Measurements from ENCODE around the gene SLC25A21.

The SLC25A21 gene

DNA sequence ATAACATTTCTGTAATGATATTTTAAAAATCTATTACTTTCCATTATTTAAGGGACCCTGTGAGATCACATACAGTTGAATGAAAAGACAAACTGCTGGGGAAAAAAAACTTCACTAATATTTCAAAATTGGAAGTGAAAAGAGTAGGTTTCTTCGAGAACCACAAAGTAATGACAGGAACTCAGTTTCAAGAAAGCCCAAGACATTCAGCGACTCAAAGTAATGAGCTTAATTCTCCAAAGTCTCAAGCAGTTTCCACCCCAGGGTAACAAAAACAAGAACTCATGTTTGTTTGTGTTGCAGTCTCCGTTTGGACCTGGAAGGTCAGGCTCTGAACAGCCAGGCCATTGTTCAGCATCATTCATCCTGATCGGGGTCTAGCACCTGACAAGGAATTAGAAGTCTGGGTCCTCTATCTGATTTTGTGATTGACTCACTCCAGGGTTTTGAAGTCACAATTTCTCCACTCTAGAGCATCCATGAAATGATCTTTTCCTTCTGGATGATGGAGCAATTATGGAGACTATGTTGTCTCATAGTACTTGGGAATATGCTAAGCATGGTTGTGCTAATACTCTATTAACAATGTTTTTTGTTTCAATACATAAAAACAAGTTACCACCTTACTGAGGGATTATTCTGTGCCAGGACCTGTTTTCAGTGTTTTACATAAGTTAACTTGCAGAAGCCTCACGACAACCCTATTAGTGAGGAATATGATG, 126.9 kb downstream of the SLC25A21 start:
- no peak for DNase-seq (ENCODE audit: low read depth)

DNA sequence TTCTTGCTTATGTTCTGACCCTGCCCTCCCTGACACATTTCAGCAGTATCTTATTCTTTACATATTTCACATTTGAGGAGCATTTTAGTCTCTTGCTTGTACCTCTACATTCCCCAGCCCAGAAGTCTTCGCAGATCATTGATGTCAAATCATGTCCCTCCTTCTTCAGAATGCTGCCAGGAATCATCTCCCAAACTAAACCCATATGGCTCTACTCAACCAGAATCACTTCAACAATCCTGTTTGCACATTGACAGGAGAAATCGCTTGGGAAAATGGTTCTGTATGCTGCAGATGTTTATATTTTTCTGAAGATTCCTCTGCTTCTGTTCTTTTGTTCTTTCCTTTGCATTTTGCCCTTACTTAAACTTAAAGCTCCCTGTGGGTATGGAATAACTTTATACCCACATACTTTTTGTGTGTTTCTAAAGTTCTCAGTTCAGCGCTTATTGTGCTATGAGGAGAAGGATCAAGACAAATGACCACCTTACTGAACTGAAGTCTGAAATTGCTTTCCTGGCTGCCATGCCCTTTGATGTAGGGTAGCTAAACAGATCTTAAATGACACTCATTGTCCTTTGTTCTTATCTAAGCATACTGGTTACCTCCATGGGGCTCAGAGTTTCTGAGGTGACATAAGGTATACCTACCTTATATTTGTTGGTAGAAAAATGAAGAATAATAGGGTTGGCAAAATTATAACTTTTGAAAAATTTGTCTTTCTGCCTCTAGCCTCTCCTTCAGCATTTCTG, 134.6 kb downstream of the SLC25A21 start:
- DNase-seq (ENCODE audit: low read depth): no peak

DNA sequence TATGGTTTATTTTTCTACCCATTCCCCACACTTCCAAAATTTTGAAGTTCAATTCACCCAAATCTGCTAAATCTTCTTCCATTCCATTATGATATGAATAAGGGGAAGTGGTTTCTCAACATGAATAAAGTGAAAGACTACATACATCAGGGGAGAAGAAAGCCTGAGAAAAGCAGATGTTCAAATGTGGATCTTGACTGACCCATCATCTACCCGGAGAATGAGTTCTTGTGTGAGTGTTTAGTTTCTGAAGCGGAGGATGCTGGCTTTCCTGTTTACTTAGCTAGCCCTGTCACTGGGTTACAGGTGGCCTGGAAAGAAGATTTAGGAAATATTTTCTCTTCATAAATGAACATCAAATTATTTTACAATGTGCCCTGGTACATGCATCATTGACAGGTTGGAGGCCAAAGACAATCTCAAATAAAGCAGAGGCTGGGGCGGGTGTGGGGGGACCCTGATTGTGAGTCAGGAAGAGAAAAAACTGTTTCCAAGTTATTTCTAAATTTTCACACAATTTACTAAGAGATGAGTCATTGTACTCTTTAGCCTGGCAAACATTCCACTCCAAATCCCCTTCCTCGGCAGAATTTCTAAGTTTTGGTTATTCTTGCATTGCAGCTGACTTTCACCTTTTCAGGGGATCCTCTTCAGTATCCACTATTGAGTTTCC, 135.6 kb downstream of the SLC25A21 start:
- no peak for DNase-seq (ENCODE audit: low read depth)

DNA sequence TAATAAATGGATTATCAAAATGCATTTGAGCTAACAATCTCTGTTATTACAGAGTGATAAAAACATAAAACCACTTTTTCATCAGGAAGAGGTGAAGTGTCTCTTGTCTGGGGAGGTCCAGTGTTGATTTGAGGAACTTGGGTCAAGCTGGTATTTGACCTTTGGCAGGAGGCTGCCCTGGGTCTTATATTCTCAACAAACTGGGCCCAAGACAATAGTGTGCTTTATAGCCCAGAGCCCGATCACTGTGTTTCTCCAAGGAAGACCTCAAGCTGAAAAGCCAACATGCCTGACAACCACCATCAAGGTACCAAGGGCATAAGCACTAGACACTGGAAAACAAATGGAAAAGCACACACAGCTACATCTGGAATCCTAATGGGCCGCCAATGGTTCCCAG, 137.0 kb downstream of the SLC25A21 start:
- DNase-seq (ENCODE audit: low read depth): no peak

DNA sequence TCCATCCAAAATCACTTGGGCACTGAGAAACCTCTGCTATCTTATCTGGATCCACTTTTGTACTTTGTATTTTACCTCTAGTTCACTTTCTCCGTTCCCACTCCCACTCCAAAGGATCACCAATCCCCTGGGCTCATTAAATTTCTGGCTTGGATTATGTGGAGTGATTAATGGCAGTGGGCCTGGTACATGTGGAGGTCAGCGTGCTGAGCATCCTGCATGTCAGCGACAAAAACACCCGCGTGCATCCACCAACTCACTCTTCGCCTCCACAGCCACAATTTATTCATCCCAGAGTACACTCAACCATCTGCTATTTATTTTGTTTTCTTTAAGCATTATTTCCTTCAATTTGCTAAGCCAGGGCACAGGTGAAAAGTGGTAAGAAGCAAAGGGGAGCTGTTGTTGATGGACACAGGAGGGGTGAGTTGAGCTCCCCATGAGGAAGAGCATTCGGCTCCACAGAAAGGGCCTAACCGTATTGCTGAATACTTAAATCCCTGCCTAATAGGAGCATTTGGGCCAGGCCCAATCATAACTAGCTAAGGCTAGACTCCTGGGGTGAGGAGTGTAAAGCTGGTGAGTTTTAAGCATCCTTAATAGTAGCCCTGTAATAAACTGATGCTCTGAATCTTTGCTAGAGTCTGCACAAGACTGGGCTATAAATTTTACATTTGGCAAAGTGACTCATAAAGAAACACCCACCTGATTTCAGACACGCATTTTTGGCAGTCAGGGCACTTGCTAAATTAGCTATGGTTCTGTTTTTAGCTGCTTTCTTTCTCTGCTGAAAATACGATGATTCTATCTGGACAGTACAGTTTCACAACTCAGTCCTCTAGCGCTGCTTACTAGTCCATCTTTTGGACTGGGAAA, 137.8 kb downstream of the SLC25A21 start:
- DNase-seq (ENCODE audit: low read depth): no peak

DNA sequence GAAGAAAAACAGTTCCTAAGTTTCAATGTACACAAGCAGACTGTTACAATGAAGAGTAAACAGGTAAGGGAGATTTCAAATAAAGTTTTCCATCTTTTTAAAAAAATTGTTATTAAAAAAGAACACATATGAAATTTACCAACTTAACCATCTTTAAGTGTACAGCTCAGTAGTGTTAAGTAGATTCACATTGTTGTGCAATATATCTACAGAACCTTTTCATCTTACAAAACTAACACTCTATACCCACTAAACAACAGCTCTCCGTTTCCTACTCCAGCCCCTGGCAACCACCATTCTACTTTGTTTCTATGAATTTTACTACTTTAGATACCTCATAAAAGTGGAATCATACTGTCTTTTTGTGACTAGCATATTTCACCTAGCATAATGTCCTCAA, 139.5 kb downstream of the SLC25A21 start:
- DNase-seq (ENCODE audit: low read depth): no peak

DNA sequence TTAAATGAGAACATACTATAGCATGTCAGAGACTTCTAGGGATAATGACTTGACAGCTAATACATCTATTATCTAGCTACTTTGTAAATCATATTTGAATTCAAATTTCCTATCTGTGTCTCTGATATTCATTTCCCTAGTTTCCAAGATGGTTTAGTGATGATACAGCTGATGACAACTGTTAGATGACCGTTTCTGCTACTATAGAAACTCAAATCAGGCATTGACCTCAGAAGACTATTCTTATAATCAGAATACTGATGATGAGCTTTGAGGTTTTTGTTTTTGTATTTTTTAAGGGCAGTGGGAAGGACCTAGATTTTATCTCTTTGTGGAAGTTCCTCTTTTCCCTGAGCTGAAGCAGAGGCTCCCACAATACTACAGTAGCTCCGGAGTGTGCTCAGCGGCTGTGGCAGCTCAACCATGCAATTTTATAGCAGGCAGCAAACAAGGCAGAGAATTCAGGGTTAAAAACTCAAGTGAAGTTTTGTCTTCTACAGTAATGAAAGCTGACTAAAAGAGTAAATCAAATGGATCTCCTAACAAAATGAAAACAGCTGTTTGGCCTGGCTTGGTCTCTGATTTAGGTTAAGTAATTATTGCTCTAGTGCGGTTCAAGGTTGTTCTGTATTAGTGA, 145.1 kb downstream of the SLC25A21 start:
- no peak for DNase-seq (ENCODE audit: low read depth)

DNA sequence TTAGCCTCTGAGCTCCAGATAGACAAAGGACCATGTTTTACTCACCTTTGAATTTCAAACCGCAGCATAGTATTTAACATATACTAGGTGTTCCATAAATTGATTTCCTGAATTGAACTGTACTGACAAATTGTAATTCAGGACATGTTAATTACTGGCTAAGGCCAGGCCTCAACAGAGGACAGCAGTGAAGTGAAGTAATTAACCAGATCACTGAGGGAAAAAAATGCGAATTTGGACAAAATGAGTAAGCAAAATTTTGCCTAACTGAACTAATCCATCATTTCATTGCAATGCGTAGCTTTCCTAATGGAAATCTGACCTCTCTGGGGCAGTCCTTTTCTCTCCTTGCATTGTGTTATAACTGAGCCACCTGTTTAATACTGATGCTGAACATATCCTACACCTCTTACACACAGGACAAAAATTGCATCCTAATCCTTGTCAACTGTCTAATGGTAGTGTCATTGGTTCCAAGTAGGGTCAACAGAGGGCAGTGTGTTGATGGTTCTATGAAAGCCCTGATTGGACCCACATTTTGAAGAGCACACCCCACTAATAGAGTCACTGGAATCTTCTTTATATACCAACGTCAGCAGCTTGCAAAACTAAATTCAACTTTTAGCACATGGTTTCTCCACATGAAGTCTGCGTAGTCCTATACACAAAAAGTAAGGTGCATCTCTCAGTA, 148.4 kb downstream of the SLC25A21 start:
- no peak for DNase-seq (ENCODE audit: low read depth)

DNA sequence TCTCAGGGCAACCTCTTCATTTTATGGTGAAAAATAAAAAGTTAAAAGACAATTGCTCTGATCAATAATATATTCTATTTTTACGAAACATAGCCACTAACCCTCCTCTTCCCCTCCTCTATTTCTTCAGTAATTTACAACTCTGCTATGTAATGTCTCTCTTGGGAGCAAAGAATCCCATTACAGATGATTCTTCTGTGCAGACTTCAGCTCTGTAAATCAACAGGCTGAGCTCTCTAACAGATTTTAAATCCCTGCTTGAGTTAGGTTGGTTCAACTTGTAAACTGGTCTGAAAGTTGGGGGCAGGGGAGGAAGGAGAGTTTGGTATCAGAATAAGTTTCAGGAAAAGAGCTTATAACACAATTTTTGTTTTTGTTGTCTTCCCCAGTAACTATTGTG, 151.0 kb downstream of the SLC25A21 start:
- no peak for DNase-seq (ENCODE audit: low read depth)

DNA sequence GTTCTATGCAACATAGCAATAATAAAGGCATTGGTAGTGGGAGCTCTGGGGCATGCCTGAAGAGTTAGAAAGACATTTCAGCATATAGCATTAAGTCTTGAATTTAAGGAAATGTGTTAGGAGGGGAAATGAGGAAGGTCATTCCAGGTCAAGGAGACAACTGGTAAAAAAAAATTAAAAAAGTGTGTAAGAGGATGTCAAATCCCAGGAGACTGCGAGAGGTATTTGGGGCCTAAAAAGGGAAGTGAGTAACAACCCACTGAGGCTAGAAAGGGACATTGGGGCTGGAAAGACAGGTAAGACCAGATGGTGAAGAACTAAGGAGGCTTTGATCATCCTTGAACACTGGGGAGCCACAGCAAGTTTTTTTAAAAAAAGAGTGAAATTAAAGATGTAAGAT, 152.9 kb downstream of the SLC25A21 start:
- no peak for DNase-seq (ENCODE audit: low read depth)

DNA sequence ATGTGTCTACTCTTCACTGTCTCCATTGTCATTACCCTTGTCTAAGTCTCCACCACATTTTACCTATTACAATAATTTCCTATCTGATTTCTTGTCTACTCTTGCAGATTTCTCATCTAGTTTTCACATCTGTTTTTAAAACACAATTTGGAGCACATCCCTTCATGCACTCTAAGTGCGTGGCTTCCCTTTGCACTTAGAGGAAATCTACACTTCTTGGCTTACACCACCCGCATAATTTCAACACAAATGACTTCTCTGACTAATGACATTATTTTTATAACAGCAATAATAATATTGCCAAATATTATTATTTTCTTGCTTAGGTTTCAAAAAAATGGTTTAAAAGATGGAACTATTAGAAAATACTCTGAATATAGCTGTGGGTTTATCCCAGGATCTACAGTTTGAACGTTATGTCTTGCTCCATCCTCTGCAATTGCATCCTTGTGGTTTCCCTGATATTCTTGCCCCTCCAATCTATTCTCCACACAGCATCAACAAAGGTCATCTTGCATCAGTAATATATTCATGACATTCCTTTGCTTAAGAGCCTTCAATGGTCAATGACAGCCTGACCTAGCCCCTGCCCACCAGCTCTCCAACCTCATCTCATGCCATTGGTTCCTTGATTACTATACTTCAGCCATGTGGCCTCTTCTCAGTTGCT, 153.7 kb downstream of the SLC25A21 start:
- DNase-seq (ENCODE audit: low read depth): no peak

DNA sequence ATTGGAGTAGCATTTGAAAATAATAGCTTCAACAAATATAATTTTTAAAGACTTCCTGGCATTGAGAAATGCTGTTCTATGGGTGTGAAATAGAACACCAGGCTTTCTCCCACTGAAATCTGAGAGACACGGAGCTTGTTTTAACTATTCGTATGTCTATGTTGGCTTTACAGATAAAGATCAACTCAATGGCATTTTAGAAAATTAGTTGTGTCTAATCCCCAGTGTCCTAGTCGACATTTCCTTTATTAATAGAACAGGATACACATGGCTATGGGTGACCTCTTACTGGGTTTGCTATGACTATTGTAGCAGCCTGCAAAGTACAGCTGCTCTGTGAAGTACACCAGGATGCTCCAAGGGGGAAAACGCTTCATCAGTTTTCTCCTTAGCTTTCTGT, 159.3 kb downstream of the SLC25A21 start:
- no peak for DNase-seq (ENCODE audit: low read depth)

DNA sequence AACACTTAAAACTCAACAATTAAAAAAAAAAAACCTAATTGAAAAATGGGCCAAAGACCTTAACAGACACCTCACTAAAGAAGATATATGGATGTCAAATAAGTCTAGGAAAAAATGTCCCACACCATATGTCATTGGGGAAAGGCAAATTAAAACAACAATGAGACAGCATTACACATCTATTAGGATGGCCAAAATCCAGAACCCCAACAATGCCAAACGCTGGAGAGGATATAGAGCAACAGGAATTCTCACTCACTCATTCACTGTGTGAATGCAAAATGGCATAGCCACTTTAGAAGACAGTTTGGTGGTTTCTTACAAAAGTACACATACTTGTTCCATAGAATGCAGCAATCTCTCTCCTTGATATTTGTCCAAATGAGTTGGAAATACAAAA, 173.7 kb downstream of the SLC25A21 start:
- no peak for DNase-seq (ENCODE audit: low read depth)

DNA sequence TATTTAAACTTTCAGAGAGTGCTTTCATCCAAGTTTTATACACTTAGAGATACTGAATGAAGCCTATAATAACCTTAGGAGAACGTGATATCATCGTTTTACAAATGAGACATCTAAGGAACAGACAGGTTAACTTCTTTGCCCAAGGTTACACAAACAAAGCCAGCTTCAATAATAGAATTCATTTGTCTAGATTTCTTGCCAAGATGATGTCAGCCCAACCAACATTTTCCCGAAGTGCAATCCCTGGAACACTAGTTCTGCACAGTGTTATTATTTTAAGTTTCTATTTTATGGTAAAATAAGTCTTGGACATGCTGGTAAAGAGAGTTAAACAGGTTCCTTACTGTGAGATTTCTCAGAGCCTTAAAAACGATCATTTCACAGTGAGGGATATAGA, 174.6 kb downstream of the SLC25A21 start:
- no peak for DNase-seq (ENCODE audit: low read depth)

DNA sequence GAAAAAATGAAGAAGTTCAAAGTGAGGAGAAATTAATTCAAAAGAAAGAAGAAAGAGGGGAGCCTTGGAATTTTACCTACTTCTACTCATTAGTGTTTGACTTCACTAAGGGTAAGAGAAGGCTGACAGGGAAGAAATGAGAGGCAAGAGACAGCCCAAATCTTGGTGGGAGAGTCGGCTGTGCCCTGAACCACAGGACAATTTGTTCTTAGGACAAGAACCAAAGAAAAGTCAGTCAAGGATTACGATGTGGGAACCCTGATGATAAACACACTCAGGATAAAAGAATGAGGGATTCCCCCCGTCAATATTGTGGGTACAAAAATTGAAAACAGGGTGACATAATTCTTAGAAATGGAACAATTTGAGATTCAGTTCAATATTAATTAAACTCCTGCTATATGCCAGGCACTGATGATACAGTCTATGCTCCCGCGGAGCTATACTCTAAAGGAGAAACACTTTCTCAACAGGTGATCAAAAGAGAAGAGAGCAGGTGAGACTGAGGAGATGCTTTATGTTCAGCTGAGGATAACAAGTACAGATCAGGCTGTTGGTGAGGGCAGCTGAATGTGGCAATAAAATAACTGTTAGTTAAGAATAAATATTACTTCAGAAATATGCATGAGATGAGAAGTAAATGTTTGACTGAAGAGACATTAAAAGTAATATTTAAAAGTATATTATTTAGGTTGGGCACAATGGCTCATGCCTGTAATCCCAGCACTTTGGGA, 175.4 kb downstream of the SLC25A21 start:
- no peak for DNase-seq (ENCODE audit: low read depth)

DNA sequence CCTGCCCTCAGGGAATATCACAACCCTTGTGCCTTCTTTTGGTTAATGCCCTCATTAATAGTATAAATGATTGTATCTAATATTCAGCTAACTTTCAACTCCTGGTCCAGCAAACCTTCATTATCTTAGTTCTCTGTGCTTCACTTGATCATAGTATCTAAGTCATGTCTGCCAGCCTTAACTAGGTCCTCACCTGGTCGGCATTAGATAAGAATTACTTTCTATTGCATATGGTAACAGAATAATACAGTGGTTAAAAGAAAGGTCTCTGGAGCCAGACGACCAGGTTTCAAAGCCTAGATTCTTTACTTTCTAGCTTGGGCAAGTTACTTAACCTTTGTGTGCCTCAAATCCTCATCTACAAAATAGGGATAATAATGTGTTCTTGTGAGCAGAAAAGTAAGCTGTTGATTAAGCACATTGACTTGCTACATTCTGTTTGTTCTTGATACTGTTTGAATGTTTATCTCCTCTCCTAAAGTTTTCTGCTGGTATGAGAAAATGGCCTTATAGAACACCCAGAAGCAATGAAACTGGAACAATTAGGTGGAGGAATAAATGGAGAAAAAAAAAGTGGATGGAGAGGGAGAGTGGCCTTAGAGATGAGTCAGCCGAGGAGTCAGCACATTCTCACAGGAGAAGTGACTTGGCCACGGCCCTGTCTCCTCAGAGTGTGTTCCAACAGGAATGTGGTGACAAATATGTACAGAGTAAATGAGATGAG, 176.1 kb downstream of the SLC25A21 start:
- no peak for DNase-seq (ENCODE audit: low read depth)

DNA sequence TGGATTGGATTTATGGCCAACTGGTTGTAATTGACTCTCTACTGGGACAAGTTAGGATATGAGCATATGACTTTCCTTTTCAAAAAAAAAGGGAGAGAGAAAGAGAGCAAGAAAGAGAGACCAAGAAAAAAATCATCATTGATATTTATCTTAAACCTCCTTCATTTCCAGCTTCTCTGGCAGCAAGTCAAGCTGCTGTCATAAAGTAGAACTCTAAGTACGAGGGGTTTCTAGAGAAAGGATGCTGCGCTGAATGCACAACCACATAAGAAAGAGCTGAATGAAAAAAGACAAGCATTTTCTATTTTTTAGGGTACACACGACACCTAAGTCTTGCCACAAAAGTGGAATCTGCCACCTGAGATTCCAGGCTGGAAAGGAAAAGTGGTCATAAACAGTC, 182.6 kb downstream of the SLC25A21 start:
- no peak for DNase-seq (ENCODE audit: low read depth)

DNA sequence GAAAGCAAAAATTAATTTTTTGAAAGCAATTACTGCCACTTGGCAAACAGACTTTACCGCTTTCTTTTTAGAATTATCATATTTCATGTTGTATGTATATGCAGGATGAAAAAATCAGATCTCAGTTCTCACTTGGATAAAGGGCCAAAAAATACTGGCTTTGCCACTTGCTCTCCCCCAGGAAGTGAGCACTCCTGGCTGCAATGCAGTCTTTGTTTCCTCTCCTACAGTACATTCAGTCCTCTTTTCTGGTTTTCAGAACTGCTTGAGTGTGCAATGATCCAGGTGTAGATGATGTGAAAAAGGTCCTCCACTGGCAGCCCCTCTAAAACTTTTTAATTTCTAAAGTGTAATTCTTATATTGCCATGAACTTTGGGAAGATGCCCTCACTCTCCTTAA, 183.4 kb downstream of the SLC25A21 start:
- DNase-seq (ENCODE audit: low read depth): no peak

DNA sequence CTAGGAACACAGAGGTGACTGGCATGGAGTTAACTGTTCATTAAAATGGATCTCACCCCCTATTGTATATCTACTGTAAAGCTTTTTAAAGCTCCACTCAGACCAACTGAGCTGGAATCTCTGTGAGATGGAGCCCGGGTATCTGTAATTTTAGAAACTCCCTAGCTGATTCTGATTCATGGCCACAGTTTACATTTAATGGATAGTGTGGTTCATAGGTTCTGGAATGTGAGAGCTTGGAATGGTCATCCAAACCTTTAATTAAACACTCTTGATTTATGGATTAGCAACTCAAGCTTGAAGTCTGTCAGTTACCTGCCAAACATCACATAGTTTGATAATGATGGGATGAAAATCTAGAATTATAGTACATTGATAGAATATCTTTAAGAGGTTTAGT, 183.8 kb downstream of the SLC25A21 start:
- DNase-seq (ENCODE audit: low read depth): no peak
